Measurements from ENCODE around the gene TMEM167B.

DNA sequence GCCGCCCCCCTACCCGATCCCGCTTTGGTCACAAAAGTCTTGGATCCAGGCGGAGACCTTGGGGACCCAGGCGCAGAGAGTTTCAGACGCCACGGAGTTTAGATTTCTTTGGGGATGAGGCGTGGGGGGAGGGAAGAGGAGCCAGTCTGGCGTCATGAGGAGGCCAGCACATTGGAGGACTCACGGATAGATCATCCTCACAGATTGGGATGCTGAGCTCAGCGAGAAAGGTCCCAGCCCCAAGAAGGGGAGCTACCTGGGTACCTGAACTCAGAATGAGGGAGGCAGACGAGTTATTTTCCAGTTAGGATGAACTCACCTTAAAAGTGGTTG lies 23.7 kb downstream of the TMEM167B start:
- TF ChIP-seq POLR2A (IDR thresholded peaks at IDR 0.05; ENCODE audit: low read length) (no peak), GATA1 (IDR thresholded peaks at IDR 0.05; ENCODE audit: low read depth, low read length) (no peak)

All from erythroblast (primary cell).